ENCODE data around the gene RACK1. TPM values are rescaled to one million over a fixed set of nuclear protein-coding genes. Genes with fewer than 3 reads are reported as not detected.
"Not testable (repeated sequence)": the region's sequence is repeated elsewhere in the genome, so short reads cannot be mapped to it uniquely, and the experiment has no call there.

RACK1 gene
- 2,870 TPM for total RNA-seq

DNA sequence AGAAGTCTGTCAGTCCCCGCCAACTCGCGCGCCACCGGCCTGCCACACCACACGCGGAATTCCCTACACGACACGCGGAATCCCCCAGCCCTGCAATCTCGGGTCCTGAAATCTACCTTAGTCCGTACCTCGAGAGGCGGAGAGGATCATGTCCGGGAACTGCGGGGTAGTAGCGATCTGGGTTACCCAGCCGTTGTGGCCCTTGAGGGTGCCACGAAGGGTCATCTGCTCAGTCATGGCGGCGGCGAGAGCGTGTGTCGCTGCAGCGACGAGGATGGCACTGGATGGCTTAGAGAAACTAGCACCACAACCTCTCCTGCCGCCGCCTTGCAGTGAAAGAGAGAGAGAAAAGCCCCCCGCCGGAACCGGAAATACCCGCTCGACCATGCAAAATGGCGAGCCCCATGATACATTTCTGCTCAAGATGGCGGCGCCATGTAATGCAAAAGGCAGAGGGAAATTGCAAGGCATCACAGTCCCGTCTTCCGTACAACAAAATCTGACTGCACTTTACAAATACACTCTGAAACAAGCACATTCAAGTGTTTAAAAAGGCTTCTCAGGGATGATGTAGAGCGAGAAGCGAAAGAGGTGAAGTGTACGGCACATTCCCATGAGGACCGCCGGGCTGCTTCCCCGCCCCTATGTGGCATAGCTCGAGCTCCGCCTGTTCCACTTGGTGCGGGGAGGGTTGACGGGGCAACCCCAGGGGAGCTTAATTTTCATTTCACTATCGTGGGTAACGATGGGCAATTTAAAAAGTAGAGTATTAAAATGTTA, at the start of gene RACK1:
TSS of gene RACK1 (minus strand) at position 343 of the 780 bp plus-strand sequence. CDS start at position 237, 106 bp downstream.
- TF ChIP-seq CTCF (IDR thresholded peaks at IDR 0.05) = no peak
- intact Hi-C loops (cut with DNase I) = loop anchor here (1.0 to 10.0 kb wide), 3 partner anchors 20 to 889 kb away; partner anchors contain the start of genes CNOT6, GFPT2 and TRIM41
- Histone ChIP-seq H3K9me3 (no peaks in the 10 kb centered on the region), H3K36me3 (peaks cover 35 to 36% of the 10 kb centered on the region in 2 donors), H3K4me3 (peak within 1 kb of the TSS; percentile 86 to 91), H3K27me3 (no peaks in the 10 kb centered on the region), H3K4me1 (peaks cover 31 to 48% of the 10 kb centered on the region in 2 donors), H3K27ac (peak within 1 kb of the TSS; percentile 98 to 99)
- DNase-seq (ENCODE audit: low spot score in 2 of 2) = peak in 1 of 2 donors; percentile 94

- H3K27me3 ChIP-seq; intact Hi-C loops (cut with DNase I); H3K27ac ChIP-seq; H3K36me3 ChIP-seq; H3K4me1 ChIP-seq; H3K9me3 ChIP-seq; DNase-seq (ENCODE audit: low spot score in 2 of 2); H3K4me3 ChIP-seq: not testable (repeated sequence)
These were observed 43.6 kb upstream of the RACK1 start for GRCh38 chr5:181287331-181287730.

DNA sequence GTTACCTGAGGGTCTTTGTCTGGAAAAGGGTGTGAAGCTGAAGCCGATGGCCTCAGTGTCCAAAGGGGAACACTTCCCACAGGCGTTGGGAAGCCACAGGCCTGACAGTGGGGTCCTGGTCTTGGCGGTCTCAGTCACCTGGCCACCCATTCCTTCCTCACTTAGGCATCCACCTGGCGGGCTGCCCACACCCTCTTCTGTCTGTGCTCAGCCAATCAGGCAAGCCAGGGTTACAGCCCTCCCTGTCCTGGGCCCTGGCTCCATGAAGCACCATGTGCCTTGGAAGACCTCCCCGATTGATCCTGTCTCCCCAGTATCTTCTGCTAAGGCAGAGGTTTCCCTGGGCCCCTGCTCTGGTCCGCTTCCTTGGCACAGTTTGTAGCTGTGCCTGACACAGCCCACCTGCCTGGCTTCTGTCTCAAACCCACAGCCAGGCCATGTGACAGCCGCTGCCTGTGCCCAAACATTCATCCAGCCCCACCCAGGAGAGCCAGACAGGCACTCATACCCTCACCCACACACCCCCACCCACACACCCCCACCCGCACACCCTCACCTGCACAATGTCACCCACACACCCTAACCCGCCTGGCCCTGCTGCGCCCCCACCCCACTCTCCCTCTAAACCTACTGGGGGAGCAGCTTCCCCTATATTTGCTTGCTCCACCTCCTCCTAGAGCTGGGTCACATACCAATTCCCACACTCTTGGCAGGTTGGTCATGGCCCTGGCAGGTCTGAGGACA, 42.4 kb upstream of the RACK1 start:
- DNase-seq (ENCODE audit: low spot score in 2 of 2); intact Hi-C loops (cut with DNase I): not testable (repeated sequence)

DNA sequence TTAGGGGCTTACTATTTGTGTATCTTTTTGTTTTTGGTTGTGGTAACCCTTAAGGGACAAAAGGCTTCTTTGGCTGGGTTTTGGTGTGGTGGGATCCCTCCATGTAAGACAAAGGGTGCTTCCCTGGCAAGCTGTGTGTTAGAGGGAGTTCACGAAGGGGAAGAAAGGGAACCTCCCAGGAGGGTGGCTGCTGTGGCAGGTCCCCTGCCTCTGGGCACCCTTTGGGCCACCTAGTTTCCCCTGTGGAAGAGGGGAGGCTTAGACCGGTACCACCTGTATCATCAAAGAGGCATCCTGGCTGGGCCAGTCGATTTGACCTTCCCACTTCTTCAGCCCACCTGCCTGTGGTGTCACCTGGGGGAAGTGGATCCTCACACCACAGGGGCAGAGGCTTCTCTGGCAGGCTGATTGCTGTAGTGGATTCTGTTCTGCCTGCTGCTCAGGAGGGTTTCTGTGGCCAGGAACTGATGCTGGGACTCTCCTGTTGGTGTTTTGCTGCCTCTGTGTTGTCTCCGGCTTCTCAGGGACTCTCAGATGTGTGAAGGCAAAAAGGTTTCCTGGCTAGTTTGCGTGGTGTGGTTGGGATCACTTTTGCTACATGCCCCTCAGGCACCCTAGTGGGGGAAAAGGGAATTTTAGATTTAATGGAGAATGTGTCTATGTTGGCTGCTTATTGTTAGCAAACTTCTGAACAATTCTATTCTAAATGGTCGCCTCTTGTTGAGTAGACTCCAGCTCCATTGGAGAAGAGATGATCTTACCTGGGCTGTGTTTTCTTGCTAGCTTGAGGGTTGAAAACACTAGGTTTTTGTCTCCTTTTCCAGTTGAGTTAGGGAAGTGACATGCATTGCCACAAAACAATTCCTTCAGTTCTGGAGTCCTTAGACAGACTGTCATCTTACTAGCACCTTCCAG, 40.4 kb upstream of the RACK1 start:
- peak in 1 of 3 experiments; percentile 25 for TF ChIP-seq CTCF (IDR thresholded peaks at IDR 0.05)
- H3K27me3 ChIP-seq; H3K4me1 ChIP-seq; H3K27ac ChIP-seq; DNase-seq (ENCODE audit: low spot score in 2 of 2); H3K4me3 ChIP-seq; intact Hi-C loops (cut with DNase I); H3K36me3 ChIP-seq; H3K9me3 ChIP-seq: not testable (repeated sequence)

More for the DNA sequence above, 42.4 kb upstream of the RACK1 start:
- not testable (repeated sequence) for H3K27ac ChIP-seq, H3K36me3 ChIP-seq, H3K27me3 ChIP-seq, H3K4me1 ChIP-seq, H3K4me3 ChIP-seq, H3K9me3 ChIP-seq

DNA sequence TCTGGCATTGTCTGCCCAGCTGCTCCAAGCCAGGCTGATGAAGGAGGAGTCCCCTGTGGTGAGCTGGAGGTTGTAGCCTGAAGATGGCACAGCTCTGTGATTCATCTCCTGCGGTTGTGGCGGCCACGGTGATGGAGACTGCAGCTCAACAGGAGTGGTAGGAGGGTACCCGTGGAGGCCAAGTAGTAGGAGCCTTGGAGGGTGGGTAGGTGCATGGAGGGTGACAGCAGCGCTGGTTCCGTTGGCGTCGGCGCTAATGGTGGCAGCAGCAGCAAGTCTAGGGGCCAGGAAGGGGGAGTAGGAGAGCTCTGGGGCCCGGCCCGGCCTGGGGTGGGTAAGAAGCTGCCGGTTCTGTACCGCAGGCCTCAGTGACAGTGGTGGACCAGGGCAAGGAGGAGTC, 39.6 kb upstream of the RACK1 start:
- Histone ChIP-seq H3K4me1 (no peaks in the 10 kb centered on the region), H3K9me3 (no peaks in the 10 kb centered on the region), H3K4me3 (no peak overlapping the region), H3K36me3 (no peaks in the 10 kb centered on the region), H3K27ac (no peak overlapping the region), H3K27me3 (no peaks in the 10 kb centered on the region)
- intact Hi-C loops (cut with DNase I) = no loop called here
- TF ChIP-seq CTCF (IDR thresholded peaks at IDR 0.05) = no peak
- DNase-seq (ENCODE audit: low spot score in 2 of 2) = no peak

- DNase-seq (ENCODE audit: low spot score in 2 of 2) = no peak
These were observed 39.2 kb upstream of the RACK1 start for GRCh38 chr5:181282874-181283273.

GRCh38 chr5:181282415-181282814, 38.7 kb upstream of the RACK1 start:
- H3K9me3 ChIP-seq; H3K27me3 ChIP-seq; DNase-seq (ENCODE audit: low spot score in 2 of 2); intact Hi-C loops (cut with DNase I); H3K36me3 ChIP-seq; H3K27ac ChIP-seq; H3K4me1 ChIP-seq; H3K4me3 ChIP-seq: not testable (repeated sequence)

More at GRCh38 chr5:181282874-181283273, 39.2 kb upstream of the RACK1 start:
- Histone ChIP-seq H3K27me3 (no peaks in the 10 kb centered on the region), H3K27ac (no peak overlapping the region), H3K36me3 (no peaks in the 10 kb centered on the region), H3K4me1 (no peaks in the 10 kb centered on the region), H3K4me3 (no peak overlapping the region), H3K9me3 (no peaks in the 10 kb centered on the region)
- TF ChIP-seq CTCF (IDR thresholded peaks at IDR 0.05) = no peak
- intact Hi-C loops (cut with DNase I) = no loop called here
